ENCODE results near the gene WDR33. TPM values are rescaled to one million over a fixed set of nuclear protein-coding genes. Genes with fewer than 3 reads are reported as not detected.

The WDR33 gene
- total and polyA plus RNA-seq, 9 of the 15 experiments (the other 6 are each of a cell fraction or from before 2014, with no cell fraction given) = 24.2 to 57.4 (median 38.4) TPM

DNA sequence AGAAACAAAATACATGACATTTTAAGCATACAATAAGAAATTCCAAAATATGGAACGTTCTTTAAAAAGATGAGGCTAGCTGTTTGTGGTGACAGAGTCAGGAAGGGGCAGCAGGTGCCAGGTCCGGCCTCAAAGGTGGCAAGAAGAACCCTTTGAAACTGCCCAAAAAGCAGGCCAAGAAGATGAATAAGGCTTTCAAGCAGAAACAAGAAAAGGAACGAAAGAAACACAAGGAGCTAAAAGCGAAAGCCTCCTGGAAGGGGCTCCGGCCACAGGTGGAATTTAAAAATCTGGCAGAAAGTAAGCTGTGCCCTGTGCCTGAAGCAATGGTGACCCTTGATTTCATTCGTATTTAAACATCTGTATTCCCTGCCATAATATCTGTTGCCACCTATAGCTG, 5.5 kb downstream of the WDR33 start:
- Histone ChIP-seq H3K9ac (ENCODE audit: insufficient read depth in 1 of 2, low read depth in 2 of 2, low read length in 2 of 2) (no peak overlapping the region), H3K4me1 (replicated peaks in 1 of 2; ENCODE audit: control insufficient read depth in 2 of 2, insufficient read depth in 2 of 2, low read length in 2 of 2) (peaks cover 0 to 3% of the 10 kb centered on the region in 2 experiments; a peak in 2 of 5 replicates), H3K4me2 (ENCODE audit: insufficient read depth, low read length) (no peak overlapping the region), H2AFZ (ENCODE audit: low read depth, low read length) (no peak overlapping the region), H3K36me3 (ENCODE audit: control insufficient read depth, insufficient read depth, low read length) (peaks cover 29% of the 10 kb centered on the region), H3K9me3 (replicated peaks; ENCODE audit: control insufficient read depth, insufficient read depth, low read depth, low read length) (no peaks in the 10 kb centered on the region), H3K27ac (ENCODE audit: extremely low read depth, low read depth, low read length) (no peak overlapping the region), H3K4me3 (no peak overlapping the region), H3K9me1 (ENCODE audit: control insufficient read depth, insufficient read depth, low read length) (no peaks in the 10 kb centered on the region), H3K27me3 (ENCODE audit: control insufficient read depth in 2 of 2, insufficient read depth in 2 of 2, low read length in 2 of 2) (no peaks in the 10 kb centered on the region), H3K79me2 (ENCODE audit: control insufficient read depth, insufficient read depth, low read length) (peaks cover 100% of the 10 kb centered on the region), H4K20me1 (replicated peaks; ENCODE audit: control insufficient read depth, insufficient read depth, low read length) (peaks cover 18% of the 10 kb centered on the region; the same call in 1 of the 2 replicates)
- ATAC-seq (no peak), DNase-seq (ENCODE audit: extremely low read depth in 1 of 4, low spot score in 3 of 4) (no peak), FAIRE-seq (no peak)
- intact Hi-C loops (cut with micrococcal nuclease) = no loop called here
- in situ Hi-C loops (cut with MboI) = no loop called here
- no TSS peak for BruUV-seq (replicated peaks)
- ChIA-PET POLR2A (interaction anchor here (0.6 to 2.0 kb wide), 2 partner anchors 9 to 21 kb away, joined by 3 to 6 read pairs; no protein-coding TSS in a partner anchor), CTCF (ENCODE audit: low intra/inter-chr PET ratio) (no interaction called here)
- WGBS (ENCODE audit: insufficient coverage, low coverage, missing lambda C conversion rate) = 91% methylated on average over 6 of the region's 6 CpGs
- TF ChIP-seq ETS2 (tag; IDR thresholded peaks at IDR 0.05; ENCODE audit: borderline replicate concordance, poor library complexity, severe bottlenecking) (no peak), ZNF695 (CRISPR knock-in tag; IDR thresholded peaks at IDR 0.05) (no peak), SMC3 (conservative IDR thresholded peaks at IDR 0.05; ENCODE audit: insufficient read depth, low read depth, low read length) (no peak), GABPA (tag; conservative IDR thresholded peaks at IDR 0.05; ENCODE audit: low read depth) (no peak), TRIM24 (IDR thresholded peaks at IDR 0.05) (no peak), NEUROD1 (IDR thresholded peaks at IDR 0.05; ENCODE audit: borderline replicate concordance, low read depth, low read length, partially characterized antibody) (no peak), SNRNP70 (optimal IDR thresholded peaks at IDR 0.05; ENCODE audit: low read depth, low read length) (no peak), NFATC3 (IDR thresholded peaks at IDR 0.05) (no peak), RBM17 (IDR thresholded peaks at IDR 0.05; ENCODE audit: borderline replicate concordance, low read depth, low read length) (no peak), PML (IDR thresholded peaks at IDR 0.05; ENCODE audit: low read length) (no peak)
